Aortic smooth muscle cell (primary cell): Measurements from ENCODE around the gene SLC33A1. TPM values are rescaled to one million over a fixed set of nuclear protein-coding genes. Genes with fewer than 3 reads are reported as not detected.

Experiments used
- total RNA-seq: library from RNA; depleted of rRNA; stranded (reverse); fragments of >200 nt; gene quantifications from 2 replicates; pipeline ENCODE4 v1.2.3, GENCODE V29; 2014

Gene SLC33A1
- 29.5 and 30.8 TPM in 2 replicates for total RNA-seq

DNA sequence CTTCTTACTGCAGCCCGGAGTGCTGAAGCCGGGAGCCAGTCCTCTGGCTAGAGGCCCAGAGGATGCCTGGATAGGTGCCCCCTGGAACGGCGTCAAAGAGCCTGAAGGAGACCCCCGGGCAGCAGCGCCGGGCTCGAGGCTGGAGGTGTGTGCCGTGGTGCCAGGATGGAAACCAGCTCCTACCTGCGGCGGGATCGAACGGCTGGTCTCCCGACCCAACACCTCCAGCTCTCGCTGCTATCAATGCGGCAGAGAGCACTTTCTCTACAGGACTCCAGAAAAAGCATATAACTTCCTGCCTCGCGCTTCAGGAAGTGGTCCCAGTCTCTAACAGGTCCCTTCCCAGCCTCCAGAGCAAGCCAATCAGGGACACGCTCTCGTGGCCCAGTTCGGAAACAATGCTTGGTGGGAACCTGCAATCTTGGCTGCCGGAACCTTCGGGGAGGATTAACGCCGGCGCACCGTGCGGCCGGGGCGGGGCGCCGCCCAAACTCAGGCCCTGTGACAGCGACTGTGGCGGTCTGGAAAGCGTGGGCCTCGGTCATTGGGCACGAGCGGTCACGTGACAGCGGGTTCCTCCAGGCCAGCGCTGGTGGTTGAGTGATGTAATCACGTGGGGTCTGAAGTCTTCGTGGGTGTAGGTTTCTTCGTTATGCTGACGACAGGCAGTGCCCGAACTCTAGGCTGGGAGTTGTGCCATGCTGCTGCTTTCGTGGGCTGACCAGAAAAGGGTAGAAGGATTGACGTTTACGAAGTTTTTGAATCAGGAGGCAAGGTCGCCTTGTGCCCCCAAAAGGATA, at the start of gene SLC33A1:
Gene SLC33A1, minus strand, starts transcription at position 287 of the 800 bp plus-strand sequence. CDS start 430 bp downstream, outside the sequence.

GRCh38 chr3:155870133-155870944, 16.1 kb upstream of the SLC33A1 start, which contains the start of gene GMPS:
Gene GMPS (plus strand): TSS chr3:155870650. CDS start chr3:155870871, 221 bp downstream.

GRCh38 chr3:155805802-155806618, 48.2 kb downstream of the SLC33A1 start, which contains the start of gene C3orf33:
Gene C3orf33 (minus strand): TSS chr3:155806278. CDS start chr3:155806252, 26 bp downstream.

Other genes starting within 250 kb of the SLC33A1 start
- gene PLCH1, start 109.4 kb downstream of the SLC33A1 start, total RNA-seq, result 0.06 and 0.13 TPM in 2 replicates
- gene C3orf33, start 48.1 kb downstream of the SLC33A1 start, total RNA-seq, result 2.2 TPM in 2 replicates
- gene GMPS, start 16.2 kb upstream of the SLC33A1 start, total RNA-seq, result 22.2 and 32.1 TPM in 2 replicates